GM18951 (cell line): ENCODE data around the gene GKN2.
"Not testable (repeated sequence)": the region's sequence is repeated elsewhere in the genome, so short reads cannot be mapped to it uniquely, and the experiment has no call there.

Source experiments
- POLR2A ChIP-seq: IDR thresholded peaks from 4 replicates; pipeline ENCODE4 v1.6.1; 2011; ENCODE audit warnings: mild to moderate bottlenecking; ENCODE audit not compliant: insufficient read length, insufficient read depth; ENCODE audit errors: extremely low read depth
- in situ Hi-C: fragments of 300-500 bp; cut with MboI; formaldehyde crosslinking; loops from one replicate; pipeline ENCODE4 v1.12.0; 2022; ENCODE audit warnings: low sequenced_read_pairs, mixed read lengths, inconsistent platforms; ENCODE audit not compliant: unreplicated experiment

GKN2 gene

GRCh38 chr2:68971591-68972231, 19.0 kb upstream of the GKN2 start:
- no peak for TF ChIP-seq POLR2A
- in situ Hi-C loops = no loop called here

DNA sequence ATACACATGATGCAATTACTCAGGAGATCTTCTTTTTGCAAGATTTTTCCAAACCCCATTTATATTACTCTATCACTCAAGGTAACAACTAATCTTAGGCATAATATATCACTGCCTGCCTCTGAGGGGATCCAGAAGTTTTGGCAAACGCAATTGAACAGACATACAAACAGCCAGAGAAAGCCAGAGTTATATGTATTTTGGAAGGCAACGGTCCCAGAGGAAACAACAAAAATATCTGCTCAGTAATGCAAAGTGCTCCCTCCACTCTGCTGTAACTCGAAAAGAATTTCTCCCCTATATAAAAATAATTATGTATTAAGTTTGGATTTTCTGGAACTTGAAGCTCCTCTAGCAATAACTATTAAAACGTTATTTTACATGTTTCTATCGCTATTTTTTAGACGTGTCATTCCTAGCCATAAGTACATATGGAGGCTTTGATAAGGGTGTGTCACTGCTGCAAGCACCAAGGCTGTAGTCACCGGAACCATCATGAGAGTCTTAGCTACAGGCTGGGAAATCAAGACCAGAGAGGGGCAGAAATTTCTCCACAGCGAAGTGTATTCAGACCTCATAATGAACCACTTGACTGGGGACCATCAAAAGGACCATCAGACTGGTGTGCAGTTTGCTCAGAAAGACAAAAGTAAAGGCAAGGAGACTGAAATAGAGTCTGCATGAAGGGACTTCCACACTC, 18.0 kb upstream of the GKN2 start:
- no peak for TF ChIP-seq POLR2A
- in situ Hi-C loops = no loop called here

DNA sequence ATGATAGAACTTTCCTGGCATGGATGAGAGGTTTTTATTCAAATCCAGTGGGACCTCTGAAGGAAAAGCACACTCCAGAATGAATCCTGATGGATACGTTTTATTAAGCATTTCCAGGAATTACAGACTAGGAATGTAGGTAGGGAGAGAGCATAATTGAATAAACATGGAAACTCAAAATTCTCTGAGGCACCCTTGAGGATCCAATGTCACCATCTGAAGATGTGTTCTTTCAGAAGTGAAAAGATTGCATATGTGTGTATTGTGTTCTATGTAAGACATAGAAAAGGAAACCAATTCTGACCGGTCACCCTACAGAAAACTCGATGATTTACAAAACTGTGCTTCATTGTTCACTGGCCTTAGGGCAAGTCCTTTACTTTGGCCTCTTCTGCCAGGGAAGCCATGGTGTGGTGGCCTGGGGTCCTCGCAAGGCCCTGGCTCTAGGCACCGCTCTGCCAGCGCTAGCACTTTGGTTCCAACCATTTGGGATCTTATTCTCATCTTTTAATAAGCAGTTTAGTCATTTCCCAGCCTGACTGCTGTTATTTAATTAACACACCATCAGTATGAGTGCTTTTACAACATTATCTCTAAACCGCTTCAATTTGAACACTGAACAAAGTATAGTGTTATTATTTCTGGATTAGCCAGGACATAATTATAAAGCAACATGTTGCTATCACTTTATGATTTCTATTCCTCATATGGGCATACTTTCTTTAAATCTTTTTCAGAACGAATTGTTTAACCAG, 17.2 kb upstream of the GKN2 start:
- in situ Hi-C loops = no loop called here
- no peak for TF ChIP-seq POLR2A

GRCh38 chr2:68968221-68968620, 15.5 kb upstream of the GKN2 start:
- TF ChIP-seq POLR2A = no peak
- in situ Hi-C loops = no loop called here

GRCh38 chr2:68964282-68964681, 11.6 kb upstream of the GKN2 start:
- no peak for TF ChIP-seq POLR2A
- in situ Hi-C loops = no loop called here

DNA sequence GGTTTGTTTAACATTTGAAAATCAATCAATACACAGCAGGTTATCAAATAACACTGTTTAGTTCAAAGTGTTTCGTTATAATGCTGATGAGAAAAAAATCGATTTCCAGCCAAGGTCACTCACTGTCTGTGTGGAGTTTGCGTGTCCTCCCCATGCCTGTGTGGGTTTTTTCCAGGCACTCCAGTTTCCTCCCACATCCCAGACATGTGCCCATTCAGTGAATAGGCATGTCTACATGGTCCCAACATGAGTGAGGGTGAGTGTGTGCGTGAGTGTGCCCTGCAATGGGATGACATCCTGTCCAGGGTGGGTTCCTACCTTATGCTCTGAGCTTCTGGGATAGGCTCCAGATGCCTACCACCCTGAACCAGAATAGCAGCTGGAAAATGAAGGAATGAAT, 8.7 kb upstream of the GKN2 start:
- in situ Hi-C loops = no loop called here
- TF ChIP-seq POLR2A = no peak

GRCh38 chr2:68959001-68959400, 6.3 kb upstream of the GKN2 start:
- in situ Hi-C loops = no loop called here
- no peak for TF ChIP-seq POLR2A

- in situ Hi-C loops = not testable (repeated sequence)
These were observed 2.7 kb upstream of the GKN2 start for GRCh38 chr2:68955432-68955831.

DNA sequence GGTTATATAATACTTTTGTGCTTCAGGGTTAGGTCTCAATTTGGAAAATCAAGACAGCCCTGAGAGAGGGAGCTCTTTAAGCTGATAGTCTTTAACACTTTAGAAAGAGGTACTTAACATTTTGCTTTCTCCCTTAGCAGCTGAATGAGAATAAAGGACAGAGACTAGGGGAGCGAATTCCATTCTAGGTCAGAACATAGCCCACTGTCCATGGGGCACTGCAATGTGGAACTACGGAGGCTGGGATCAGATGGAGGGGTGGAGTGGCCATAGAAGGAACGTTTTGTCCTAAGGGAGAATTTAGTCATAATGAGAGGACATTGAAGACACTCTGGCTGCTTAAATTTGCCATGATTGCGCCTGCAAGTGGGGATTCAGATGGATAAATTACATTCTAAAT, 794 bp downstream of the GKN2 start:
- no peak for TF ChIP-seq POLR2A
- in situ Hi-C loops = no loop called here

DNA sequence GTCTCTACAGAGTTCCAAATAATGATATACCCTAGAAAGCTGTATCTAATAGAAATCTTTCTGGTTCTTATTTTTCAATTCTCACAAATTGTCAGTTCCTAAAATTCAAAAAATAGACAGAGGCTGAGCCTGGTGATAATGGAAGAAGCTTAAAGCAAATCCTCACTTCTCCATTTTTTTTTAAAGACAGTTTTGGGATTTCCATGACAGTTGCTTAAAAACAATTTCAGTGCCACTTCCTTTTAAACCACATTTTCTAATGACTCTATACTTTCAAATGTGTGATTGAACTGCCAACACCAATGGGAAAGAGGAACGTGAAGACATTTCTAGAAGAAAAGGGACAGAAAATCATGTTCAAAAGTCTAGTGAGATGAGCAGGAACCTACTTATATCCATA, 4.0 kb downstream of the GKN2 start:
- in situ Hi-C loops = no loop called here
- TF ChIP-seq POLR2A = no peak

DNA sequence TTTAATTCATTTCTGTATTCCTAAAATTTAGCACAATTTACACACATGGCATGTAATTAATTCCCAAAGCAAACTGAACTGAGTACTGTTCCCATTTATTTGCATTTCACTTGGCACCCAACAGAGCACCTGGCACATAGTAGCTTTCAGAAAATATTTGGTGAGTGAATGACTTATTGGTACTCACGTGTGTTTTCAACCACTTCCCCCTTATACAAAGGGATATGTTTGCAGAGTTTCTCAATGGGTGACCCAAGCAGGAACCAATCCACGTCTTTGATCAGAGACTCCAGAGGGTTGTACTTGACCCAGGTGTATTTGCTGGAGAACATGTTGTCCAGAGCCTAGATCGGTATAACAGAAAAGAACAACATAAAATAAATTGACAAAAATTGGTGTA, 6.6 kb downstream of the GKN2 start:
- TF ChIP-seq POLR2A = no peak
- in situ Hi-C loops = no loop called here

GRCh38 chr2:68943581-68944568, 8.8 kb downstream of the GKN2 start:
- in situ Hi-C loops = no loop called here
- TF ChIP-seq POLR2A = no peak

GRCh38 chr2:68942827-68943226, 9.9 kb downstream of the GKN2 start:
- no peak for TF ChIP-seq POLR2A
- in situ Hi-C loops = no loop called here
